ENCODE data around the gene LTF.
"Not testable (repeated sequence)": the region's sequence is repeated elsewhere in the genome, so short reads cannot be mapped to it uniquely, and the experiment has no call there.

LTF gene

GRCh38 chr3:46464326-46465195 lies at the start of gene LTF:
Gene LTF, minus strand, starts transcription at chr3:46464905. Its CDS starts 38 bp downstream, at chr3:46464867.
- DNase-seq = no peak

DNA sequence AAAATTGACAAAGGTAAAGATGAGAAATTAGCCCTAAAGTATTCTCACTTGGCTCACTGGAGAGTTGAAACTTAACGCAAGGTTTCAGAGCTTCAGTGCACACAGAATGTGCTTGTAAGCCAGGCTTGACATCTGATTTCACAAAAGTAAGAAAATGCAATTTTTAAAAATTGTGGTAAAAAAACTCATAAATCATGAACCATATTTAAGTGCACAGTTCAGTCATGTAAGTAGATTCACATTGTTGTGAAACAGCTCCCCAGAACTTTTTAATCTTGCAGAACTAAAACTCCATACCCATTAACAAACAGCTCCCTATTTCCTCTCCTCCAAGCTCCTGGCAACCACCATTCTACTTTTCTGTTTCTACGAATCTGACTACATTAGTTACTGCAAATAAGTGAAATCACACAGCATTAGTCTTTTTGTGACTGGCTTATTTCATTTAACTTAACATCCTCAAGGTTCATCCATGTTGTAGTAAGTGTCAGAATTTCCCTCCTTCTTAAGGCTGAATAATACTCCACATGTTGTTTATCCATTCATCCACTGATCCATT lies 47.6 kb upstream of the LTF start:
- DNase-seq = no peak

DNA sequence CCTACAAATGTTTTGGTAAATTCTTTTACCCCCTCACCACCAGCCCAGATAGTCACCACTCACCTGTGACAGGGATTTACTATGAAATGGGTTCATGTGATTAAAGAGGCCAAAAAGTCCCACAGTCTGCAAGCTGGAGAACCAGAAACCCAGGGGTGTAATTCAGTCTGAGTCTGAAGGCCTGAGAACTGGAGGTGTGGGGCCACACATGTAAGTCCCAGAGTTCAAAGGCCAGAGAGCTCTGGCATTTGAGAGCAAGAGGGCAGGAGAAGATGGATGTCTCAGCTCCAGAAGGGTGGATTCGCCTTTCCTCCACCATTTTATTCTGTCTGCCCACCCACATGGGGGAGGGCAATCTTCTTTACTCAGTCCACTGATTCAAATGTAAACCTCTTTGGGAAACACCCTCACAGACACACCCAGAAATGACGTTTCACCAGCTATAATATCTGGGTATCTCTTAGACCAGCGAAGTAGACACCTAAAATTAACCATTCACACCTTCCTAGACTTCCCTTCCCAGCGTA lies 45.0 kb upstream of the LTF start:
- no peak for DNase-seq

DNA sequence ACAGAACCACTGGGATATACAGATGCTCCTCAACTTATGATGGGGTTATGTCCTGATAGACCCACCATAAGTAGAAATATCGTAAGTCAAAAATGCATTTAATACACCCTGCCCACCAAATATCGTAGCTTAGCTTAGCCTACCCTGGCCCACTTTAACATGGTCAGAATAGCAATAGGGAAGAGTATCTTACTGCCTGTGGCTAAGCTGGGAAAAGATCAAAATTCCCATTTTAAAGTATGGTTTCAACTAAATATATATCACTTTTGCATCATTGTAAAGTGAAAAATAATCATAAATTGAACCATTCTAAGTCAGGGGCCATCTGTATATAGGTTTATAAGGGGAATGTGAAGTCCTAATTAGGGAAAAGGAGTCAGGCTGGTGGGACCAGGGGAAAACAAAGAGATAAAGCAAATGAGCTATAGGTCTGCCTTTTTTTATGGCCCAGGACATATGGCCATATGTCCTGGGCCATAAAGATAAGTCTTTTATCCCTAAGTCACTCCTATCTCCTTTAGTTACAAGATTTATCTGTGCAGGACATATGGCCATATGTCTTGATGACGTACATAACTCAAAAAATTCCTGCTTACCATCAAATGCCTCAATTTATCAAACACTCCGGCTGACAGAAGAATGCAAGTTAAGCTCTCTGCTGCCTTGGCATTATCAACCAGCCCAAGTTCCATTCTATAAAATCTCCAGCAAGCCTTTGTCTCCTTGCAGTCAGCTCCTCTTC lies 44.3 kb upstream of the LTF start:
- DNase-seq = no peak

DNA sequence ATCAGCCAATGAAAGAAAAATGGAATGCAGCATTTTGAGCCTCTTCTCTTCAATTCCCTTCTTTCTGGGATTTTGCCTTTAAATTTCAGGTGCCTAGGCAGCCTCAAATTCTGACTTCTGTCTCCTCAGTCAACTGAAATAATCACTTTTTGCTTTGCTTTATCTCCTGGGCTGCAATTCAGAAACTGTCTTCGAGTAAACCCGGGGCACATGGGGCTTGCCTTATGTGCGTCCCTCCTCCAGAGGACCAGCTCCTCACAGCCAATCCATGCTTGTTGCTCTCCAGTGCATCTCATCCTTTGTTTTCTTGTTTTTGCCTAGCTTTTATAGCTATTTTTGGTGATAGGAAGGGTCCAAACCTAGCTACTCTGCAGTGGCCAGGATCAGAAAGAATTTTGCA lies 41.8 kb upstream of the LTF start:
- no peak for DNase-seq

DNA sequence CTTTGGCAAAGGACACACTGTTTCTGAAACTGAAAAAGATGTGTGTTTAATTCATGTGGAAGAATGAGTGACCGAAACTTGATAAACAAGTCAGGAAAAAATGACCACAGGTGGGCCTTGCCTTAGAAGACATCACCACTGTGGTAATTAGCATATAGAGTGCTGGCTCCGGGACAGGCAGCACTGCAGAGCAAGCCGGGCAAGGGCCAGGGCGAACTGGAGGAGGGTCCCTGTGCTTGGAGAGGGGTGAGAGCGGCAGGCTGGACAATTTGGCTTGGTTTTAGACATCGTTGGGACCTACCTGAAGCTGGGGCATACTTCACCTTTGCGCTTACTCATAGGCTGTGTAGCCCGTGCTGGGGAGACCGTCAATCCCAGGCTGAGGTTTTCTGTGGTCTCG lies 41.2 kb upstream of the LTF start:
- no peak for DNase-seq

GRCh38 chr3:46504789-46505188 lies 40.1 kb upstream of the LTF start:
- DNase-seq = no peak

DNA sequence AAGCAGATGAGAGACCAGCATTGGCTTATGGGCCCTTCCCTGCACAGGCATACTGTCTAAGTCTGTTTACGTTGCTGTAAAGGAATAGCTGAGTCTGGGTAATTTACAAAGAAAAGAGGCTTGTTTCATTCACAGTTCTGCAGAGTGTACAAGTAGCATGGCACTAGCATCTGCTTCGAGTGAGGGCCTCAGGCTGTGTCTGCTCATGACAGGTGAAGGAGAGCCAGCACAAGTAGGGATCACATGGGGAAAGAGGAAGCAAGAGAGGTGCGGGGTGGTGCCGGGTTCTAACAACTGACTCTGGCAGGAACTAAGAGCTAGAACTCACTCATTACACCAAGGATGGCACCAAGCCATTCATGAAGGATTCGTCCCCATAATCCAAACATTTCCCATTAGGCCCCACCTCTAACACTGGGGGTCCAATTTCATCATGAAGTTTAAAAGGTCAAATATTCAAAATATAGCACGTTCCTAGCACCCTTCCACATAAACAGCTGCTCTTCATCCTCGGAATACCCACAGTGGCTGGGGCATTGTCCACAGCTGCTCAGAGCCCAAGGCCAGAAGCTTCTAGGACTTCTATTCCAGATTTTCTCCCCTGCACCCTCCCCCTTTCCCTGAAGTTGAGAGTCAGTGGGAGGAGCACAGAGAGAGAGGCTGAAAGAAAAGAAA lies 38.6 kb upstream of the LTF start:
- DNase-seq = no peak

DNA sequence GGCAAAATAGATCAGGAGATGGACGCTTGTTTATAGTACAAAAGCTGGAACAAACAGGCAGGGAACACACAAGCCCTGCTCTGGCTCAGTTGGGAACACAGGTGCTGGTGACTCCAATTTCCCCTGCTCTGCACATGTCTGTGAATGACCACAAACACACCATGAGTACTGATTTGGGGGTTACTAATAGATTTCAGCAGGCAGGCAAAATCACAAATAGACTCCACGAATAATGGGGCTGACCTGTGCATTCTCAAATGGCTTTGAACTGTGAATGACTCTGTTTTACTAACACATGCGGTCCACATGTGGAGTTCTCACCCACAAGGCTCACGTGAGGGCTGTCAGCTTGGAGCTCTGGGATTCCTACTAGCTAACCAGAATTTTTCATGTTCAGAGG lies 37.0 kb upstream of the LTF start:
- DNase-seq = no peak

DNA sequence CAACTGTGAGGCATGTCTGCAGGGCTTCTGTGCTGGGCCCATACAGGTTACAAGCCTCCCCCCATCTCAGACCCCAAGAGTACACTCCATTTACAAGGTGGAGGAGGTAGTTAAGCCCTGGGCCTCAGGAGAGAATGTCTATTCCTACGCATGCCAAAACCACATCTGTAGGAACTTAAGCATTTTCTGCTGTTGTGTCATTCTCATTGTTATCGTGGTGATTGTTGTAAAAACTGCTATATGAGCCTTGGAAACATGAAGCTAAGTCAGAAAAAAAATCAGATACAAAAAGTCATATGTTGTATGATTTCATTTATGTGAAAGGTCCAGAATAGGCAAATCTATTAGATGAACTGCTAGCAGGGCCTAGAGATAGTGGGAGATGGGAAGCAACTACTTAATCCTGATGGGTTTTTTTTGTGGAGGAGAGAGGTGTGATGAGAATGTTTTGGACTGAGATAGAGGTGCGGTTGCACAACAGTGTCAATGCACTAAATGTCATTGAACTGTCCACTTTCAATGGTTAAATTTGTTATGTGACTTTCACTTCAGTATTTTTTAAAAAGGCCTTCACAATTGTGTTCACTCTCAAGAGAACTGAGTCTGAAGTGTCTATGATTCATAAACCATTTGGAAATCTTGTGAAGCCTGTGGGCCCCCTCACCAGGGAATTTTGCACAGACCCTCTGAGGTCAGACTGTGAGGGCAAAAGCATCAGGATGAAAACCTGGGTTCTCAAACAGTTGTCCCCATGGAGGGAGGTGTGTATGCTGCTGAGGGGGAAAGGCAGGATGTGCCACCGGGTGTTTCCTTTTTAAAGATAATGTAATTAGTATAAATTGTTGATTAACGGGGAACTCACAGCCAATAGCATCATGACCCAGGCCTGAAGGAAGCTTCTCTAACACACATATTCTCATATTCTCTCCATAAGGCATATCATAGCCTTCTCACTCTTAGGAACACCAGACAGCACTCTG lies 36.2 kb upstream of the LTF start:
- no peak for DNase-seq

DNA sequence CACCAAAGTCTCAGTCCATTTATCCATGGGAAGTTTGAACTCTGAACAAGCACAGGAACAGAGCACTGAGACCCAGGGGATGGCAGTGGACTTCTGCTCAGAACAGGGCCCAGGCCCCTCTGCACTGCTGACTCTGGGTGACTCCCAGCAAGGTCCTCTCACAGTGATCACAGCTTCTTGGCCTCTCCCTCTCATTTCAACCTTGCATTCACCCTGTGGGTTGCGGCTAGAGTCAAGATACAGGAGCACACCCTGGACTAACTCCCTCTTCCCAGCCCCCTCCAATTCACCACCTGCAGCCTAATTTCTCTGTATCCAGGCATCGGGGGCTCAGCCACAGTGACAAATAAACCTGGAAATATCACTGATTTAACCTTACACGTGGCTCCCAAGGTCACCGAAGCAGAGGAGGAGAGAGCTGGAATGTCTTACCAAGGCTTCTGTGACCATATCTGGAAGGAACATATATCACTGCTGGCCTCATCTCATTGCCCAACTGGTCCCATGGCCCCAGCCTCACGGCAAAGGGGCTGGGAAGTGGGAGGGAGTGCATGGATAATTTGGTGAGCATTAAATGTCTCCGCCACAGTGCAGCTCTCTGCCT lies 34.3 kb upstream of the LTF start:
- DNase-seq = no peak

- no peak for DNase-seq
Measured at GRCh38 chr3:46497556-46498265, 33.0 kb upstream of the LTF start, which contains the start of gene RTP3. Gene RTP3, plus strand, starts transcription at chr3:46497976. Its CDS starts 87 bp downstream, at chr3:46498063.

DNA sequence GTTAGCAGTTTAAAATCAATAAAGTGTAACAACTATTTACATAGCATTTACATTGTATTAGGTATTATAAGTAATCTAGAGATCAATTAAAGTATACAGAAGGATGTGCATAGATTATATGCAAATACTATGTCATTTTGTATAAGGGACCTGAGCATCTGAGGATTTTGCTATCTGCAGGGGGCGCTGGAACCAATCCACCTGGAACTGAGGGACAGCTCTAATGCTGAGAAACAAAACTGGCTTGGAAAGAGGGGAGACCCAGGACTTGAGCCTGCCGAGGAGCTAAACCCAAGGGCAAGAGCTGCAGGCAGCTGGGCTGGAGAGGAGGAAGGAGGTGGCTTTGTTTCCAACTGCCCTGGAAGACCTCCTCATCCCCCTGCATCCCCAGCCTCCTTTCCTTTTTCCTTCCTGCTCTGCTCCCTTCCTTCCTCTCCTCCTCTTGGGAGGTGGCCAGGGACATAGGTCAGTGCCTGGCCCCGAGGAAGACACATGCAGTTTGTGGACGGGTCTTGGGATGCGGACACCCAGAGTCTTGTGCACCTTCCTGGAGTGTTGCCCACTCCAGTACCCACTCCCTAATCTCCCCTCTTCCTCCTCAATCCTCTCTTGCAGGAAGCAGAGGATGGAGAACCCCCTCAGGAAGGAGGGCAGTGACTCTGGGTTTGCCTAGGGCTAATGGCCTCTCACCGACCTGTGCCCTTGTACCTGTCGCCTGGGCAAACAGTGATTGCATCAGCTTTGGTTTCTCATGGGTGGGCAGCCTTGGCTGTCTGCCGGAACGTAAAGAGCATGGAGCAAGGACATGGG lies 32.2 kb upstream of the LTF start:
- no peak for DNase-seq

DNA sequence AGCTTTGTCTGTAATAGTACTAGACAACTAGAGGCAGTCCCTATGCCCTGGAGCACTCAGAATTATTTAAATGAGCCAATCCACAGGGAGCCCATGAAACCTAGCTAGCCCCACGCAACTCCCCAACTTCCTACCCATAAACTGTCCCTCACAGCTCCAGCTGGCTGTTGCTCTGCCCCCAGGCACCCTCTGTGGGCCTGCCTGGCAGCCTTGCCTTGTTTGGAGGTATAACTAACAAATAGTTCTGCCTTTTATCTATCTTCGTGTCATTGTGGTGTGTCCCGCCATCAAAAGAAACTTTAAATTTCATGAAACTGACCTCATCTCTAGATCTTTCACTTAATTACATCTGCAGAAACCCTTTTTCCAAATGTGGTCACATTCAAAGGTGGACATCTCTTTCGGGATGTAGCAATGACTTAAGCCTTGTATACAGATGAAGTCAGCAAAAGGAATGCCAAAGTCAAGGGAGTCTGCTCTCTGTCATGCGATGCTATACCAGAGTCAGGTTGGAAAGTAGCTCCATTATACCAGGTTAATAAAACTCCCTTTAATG lies 31.3 kb upstream of the LTF start:
- no peak for DNase-seq

DNA sequence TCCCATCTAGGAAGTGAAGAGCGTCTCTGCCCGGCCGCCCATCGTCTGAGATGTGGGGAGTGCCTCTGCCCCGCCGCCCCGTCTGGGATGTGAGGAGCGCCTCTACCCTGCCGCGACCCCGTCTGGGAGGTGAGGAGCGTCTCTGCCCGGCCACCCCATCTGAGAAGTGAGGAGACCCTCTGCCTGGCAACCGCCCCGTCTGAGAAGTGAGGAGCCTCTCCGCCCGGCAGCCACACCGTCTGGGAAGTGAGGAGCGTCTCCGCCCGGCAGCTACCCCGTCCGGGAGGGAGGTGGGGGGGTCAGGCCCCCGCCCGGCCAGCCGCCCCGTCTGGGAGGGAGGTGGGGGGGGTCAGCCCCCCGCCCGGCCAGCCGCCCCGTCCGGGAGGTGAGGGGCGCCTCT lies 29.8 kb upstream of the LTF start:
- DNase-seq = not testable (repeated sequence)

DNA sequence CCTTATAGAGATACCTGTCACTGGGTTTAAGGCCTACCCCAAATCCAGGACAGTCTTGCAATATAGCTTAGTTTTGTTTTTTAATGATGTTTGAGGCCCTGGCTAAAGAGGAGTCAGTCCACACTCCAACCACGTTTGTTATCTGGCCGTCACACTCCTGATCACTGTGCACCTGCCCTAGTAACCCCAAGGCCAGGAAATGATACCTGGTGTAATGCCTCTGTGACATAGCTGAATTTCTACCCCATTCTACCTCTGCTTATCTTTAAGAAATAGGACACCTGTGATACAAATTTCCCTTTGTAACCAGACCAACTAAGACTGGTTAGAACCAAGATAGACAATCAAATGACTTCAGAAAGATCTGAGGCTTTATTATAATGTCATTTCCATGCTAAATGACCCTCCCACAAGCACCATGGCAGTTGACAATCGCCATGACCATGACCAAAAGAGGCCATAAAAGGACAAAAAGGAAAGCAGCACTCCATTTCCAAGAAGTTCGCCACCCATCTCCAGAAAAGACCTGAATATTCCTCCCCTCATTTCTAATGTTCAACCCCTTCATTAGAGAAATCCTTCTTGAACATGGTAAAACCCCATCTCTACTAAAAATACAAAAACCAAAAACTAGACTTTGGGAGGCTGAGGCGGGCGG lies 28.3 kb upstream of the LTF start:
- DNase-seq = no peak
